A549 treated with ZK216348 at 1 μM for 4 hours (cell line): ENCODE results near the gene SPOCK1. TPM values are rescaled to one million over a fixed set of nuclear protein-coding genes. Genes with fewer than 3 reads are reported as not detected.

Experiments used
- total RNA-seq: library from RNA; stranded (reverse); fragments of 200-300 nt; extraction: Qiagen RNA extraction; gene quantifications from 5 replicates; pipeline ENCODE4 v1.2.3, GENCODE V29; 2022; ENCODE audit warnings: low read depth

Gene SPOCK1
- 8.0 to 26.8 TPM (median 17.2 TPM) in 5 replicates for total RNA-seq

GRCh38 chr5:137498736-137499505 is at the start of gene SPOCK1:
Gene SPOCK1, minus strand, starts transcription at chr5:137499326.

Other genes starting within 250 kb of the SPOCK1 start
- gene KLHL3, start 236.8 kb upstream of the SPOCK1 start, total RNA-seq, result 0.12 to 0.38 TPM (median 0.28 TPM) in 5 replicates